ENCODE results near the gene ARHGAP26. TPM values are rescaled to one million over a fixed set of nuclear protein-coding genes. Genes with fewer than 3 reads are reported as not detected.
A peak's percentile ranks its signal among the peaks of the same experiment; 100 is the strongest.

Gene ARHGAP26
- total and polyA plus RNA-seq, 4 experiments from 2014 or later: 2.0 to 22.7 (median 17.3) TPM

- Histone ChIP-seq H3K27me3 (ENCODE audit: insufficient read depth, low read length) (no peaks in the 10 kb centered on the region), H3K36me3 (ENCODE audit: insufficient read depth, low read length) (no peaks in the 10 kb centered on the region), H3K4me3 (ENCODE audit: low read length in 2 of 2) (no peak overlapping the region), H3K27ac (ENCODE audit: low read depth, low read length) (no peak overlapping the region), H3K9me3 (ENCODE audit: control insufficient read depth in 1 of 2, low read length in 2 of 2) (no peaks in the 10 kb centered on the region), H3K4me1 (ENCODE audit: insufficient read depth, low read length) (no peaks in the 10 kb centered on the region)
- CTCF ChIA-PET (ENCODE audit: partially characterized antibody): no interaction called here
- peak overlapping the region in 1 of 7 donors; percentile 20 for H3K27ac Mint-ChIP-seq
- H3K27me3 Mint-ChIP-seq: peaks cover 0 to 3% of the 10 kb centered on the region in 2 donors
- no peak overlapping the region for H3K4me3 Mint-ChIP-seq
- DNase-seq: no peak
- POLR2A ChIA-PET (ENCODE audit: partially characterized antibody): no interaction called here
- peaks cover 0 to 4% (median 0%) of the 10 kb centered on the region in 8 donors for H3K9me3 Mint-ChIP-seq
- no peaks in the 10 kb centered on the region for H3K36me3 Mint-ChIP-seq
- intact Hi-C loops (cut with micrococcal nuclease): no loop called here
- H3K4me1 Mint-ChIP-seq: peaks cover 0 to 3% (median 0%) of the 10 kb centered on the region in 4 donors
These were observed 43.9 kb upstream of the ARHGAP26 start for GRCh38 chr5:142726188-142726731.

- Mint-ChIP-seq H3K4me1 (peaks cover 0 to 5% (median 3%) of the 10 kb centered on the region in 4 donors), H3K36me3 (no peaks in the 10 kb centered on the region), H3K27ac (no peak overlapping the region), H3K27me3 (peaks cover 0 to 1% of the 10 kb centered on the region in 2 donors), H3K9me3 (peaks cover 0 to 4% (median 0%) of the 10 kb centered on the region in 8 donors), H3K4me3 (no peak overlapping the region)
- Histone ChIP-seq H3K27ac (ENCODE audit: low read depth, low read length) (no peak overlapping the region), H3K27me3 (ENCODE audit: insufficient read depth, low read length) (no peaks in the 10 kb centered on the region), H3K36me3 (ENCODE audit: insufficient read depth, low read length) (no peaks in the 10 kb centered on the region), H3K4me3 (ENCODE audit: low read length in 2 of 2) (no peak overlapping the region), H3K4me1 (ENCODE audit: insufficient read depth, low read length) (no peaks in the 10 kb centered on the region), H3K9me3 (ENCODE audit: control insufficient read depth in 1 of 2, low read length in 2 of 2) (no peaks in the 10 kb centered on the region)
- POLR2A ChIA-PET (ENCODE audit: partially characterized antibody): no interaction called here
- no peak for DNase-seq
- intact Hi-C loops (cut with micrococcal nuclease): no loop called here
- CTCF ChIA-PET (ENCODE audit: partially characterized antibody): interaction anchor here (1.8 kb wide), 1 partner anchor 15 kb away, joined by 12 read pairs; no protein-coding TSS in a partner anchor
These were observed 42.5 kb upstream of the ARHGAP26 start for GRCh38 chr5:142727735-142728047.

- Histone ChIP-seq H3K4me3 (ENCODE audit: low read length in 2 of 2) (no peak overlapping the region), H3K9me3 (ENCODE audit: control insufficient read depth in 1 of 2, low read length in 2 of 2) (no peaks in the 10 kb centered on the region), H3K27ac (ENCODE audit: low read depth, low read length) (no peak overlapping the region), H3K27me3 (ENCODE audit: insufficient read depth, low read length) (no peaks in the 10 kb centered on the region), H3K36me3 (ENCODE audit: insufficient read depth, low read length) (no peaks in the 10 kb centered on the region), H3K4me1 (ENCODE audit: insufficient read depth, low read length) (peaks cover 28% of the 10 kb centered on the region)
- Mint-ChIP-seq H3K27ac (peak overlapping the region in 2 of 7 donors; percentile 23 to 42), H3K4me1 (peaks cover 18 to 46% (median 29%) of the 10 kb centered on the region in 4 donors), H3K36me3 (no peaks in the 10 kb centered on the region), H3K9me3 (no peaks in the 10 kb centered on the region), H3K4me3 (peak overlapping the region in 1 of 8 donors; percentile 26), H3K27me3 (no peaks in the 10 kb centered on the region)
- no peak for DNase-seq
- ChIA-PET CTCF (ENCODE audit: partially characterized antibody) (interaction anchor here (0.9 to 5.8 kb wide), 9 partner anchors 11 to 153 kb away, joined by 3 to 25 read pairs (median 4); no protein-coding TSS in a partner anchor), POLR2A (ENCODE audit: partially characterized antibody) (no interaction called here)
- intact Hi-C loops (cut with micrococcal nuclease): no loop called here
These were observed 34.6 kb upstream of the ARHGAP26 start for GRCh38 chr5:142735323-142736246.

- Histone ChIP-seq H3K27me3 (ENCODE audit: insufficient read depth, low read length) (no peaks in the 10 kb centered on the region), H3K4me1 (ENCODE audit: insufficient read depth, low read length) (peaks cover 28% of the 10 kb centered on the region), H3K36me3 (ENCODE audit: insufficient read depth, low read length) (no peaks in the 10 kb centered on the region), H3K4me3 (ENCODE audit: low read length in 2 of 2) (no peak overlapping the region), H3K9me3 (ENCODE audit: control insufficient read depth in 1 of 2, low read length in 2 of 2) (no peaks in the 10 kb centered on the region), H3K27ac (ENCODE audit: low read depth, low read length) (no peak overlapping the region)
- no peak for DNase-seq
- no peaks in the 10 kb centered on the region for H3K36me3 Mint-ChIP-seq
- H3K4me3 Mint-ChIP-seq: peak overlapping the region in 1 of 8 donors; percentile 26
- CTCF ChIA-PET (ENCODE audit: partially characterized antibody): interaction anchor here (1.2 to 5.8 kb wide), 6 partner anchors 11 to 152 kb away, joined by 3 to 25 read pairs (median 6); no protein-coding TSS in a partner anchor
- intact Hi-C loops (cut with micrococcal nuclease): no loop called here
- H3K27me3 Mint-ChIP-seq: no peaks in the 10 kb centered on the region
- H3K27ac Mint-ChIP-seq: no peak overlapping the region
- H3K9me3 Mint-ChIP-seq: no peaks in the 10 kb centered on the region
- H3K4me1 Mint-ChIP-seq: peaks cover 18 to 46% (median 29%) of the 10 kb centered on the region in 4 donors
- POLR2A ChIA-PET (ENCODE audit: partially characterized antibody): no interaction called here
These were observed 33.9 kb upstream of the ARHGAP26 start for GRCh38 chr5:142736247-142736632.

- no peak overlapping the region for H3K27ac Mint-ChIP-seq
- Histone ChIP-seq H3K4me3 (ENCODE audit: low read length in 2 of 2) (no peak overlapping the region), H3K36me3 (ENCODE audit: insufficient read depth, low read length) (no peaks in the 10 kb centered on the region), H3K27me3 (ENCODE audit: insufficient read depth, low read length) (no peaks in the 10 kb centered on the region), H3K9me3 (ENCODE audit: control insufficient read depth in 1 of 2, low read length in 2 of 2) (no peaks in the 10 kb centered on the region), H3K4me1 (ENCODE audit: insufficient read depth, low read length) (peaks cover 28% of the 10 kb centered on the region), H3K27ac (ENCODE audit: low read depth, low read length) (no peak overlapping the region)
- no peak overlapping the region for H3K4me3 Mint-ChIP-seq
- no peaks in the 10 kb centered on the region for H3K9me3 Mint-ChIP-seq
- H3K4me1 Mint-ChIP-seq: peaks cover 18 to 46% (median 29%) of the 10 kb centered on the region in 4 donors
- intact Hi-C loops (cut with micrococcal nuclease): no loop called here
- CTCF ChIA-PET (ENCODE audit: partially characterized antibody): interaction anchor here (0.9 to 5.8 kb wide), 7 partner anchors 10 to 151 kb away, joined by 3 to 25 read pairs (median 4); no protein-coding TSS in a partner anchor
- H3K27me3 Mint-ChIP-seq: peaks cover 0 to 1% of the 10 kb centered on the region in 2 donors
- POLR2A ChIA-PET (ENCODE audit: partially characterized antibody): no interaction called here
- DNase-seq: no peak
- H3K36me3 Mint-ChIP-seq: no peaks in the 10 kb centered on the region
These were observed 33.0 kb upstream of the ARHGAP26 start for GRCh38 chr5:142737179-142737578.

GRCh38 chr5:142740474-142741242 is 29.5 kb upstream of the ARHGAP26 start:
- POLR2A ChIA-PET (ENCODE audit: partially characterized antibody): no interaction called here
- CTCF ChIA-PET (ENCODE audit: partially characterized antibody): interaction anchor here (1.0 to 4.6 kb wide), 3 partner anchors 23 to 29 kb away, joined by 3 to 27 read pairs (median 5); no protein-coding TSS in a partner anchor
- intact Hi-C loops (cut with micrococcal nuclease): no loop called here
- Histone ChIP-seq H3K9me3 (ENCODE audit: control insufficient read depth in 1 of 2, low read length in 2 of 2) (no peaks in the 10 kb centered on the region), H3K4me1 (ENCODE audit: insufficient read depth, low read length) (no peaks in the 10 kb centered on the region), H3K27me3 (ENCODE audit: insufficient read depth, low read length) (no peaks in the 10 kb centered on the region), H3K4me3 (ENCODE audit: low read length in 2 of 2) (no peak overlapping the region), H3K36me3 (ENCODE audit: insufficient read depth, low read length) (no peaks in the 10 kb centered on the region), H3K27ac (ENCODE audit: low read depth, low read length) (no peak overlapping the region)
- Mint-ChIP-seq H3K36me3 (no peaks in the 10 kb centered on the region), H3K9me3 (no peaks in the 10 kb centered on the region), H3K4me1 (peaks cover 0 to 14% (median 4%) of the 10 kb centered on the region in 4 donors), H3K4me3 (no peak overlapping the region), H3K27me3 (peaks cover 7 to 9% of the 10 kb centered on the region in 2 donors), H3K27ac (no peak overlapping the region)
- no peak for DNase-seq
